HG02943 (cell line): Measurements from ENCODE around the gene CKAP4.

Source experiments
- ATAC-seq: cut with Tn5 transposase; IDR thresholded peaks from one replicate; pipeline ENCODE4 v1.9.1; 2021; ENCODE audit warnings: mild to moderate bottlenecking, low read depth, moderate library complexity; ENCODE audit not compliant: unreplicated experiment

Gene CKAP4

GRCh38 chr12:106243620-106244019, 4.2 kb downstream of the CKAP4 start:
- ATAC-seq, result no peak

GRCh38 chr12:106240821-106241220, 7.0 kb downstream of the CKAP4 start:
- no peak for ATAC-seq

- ATAC-seq, result no peak
Measured at GRCh38 chr12:106239951-106240335, 7.9 kb downstream of the CKAP4 start.

GRCh38 chr12:106239241-106239950, 8.4 kb downstream of the CKAP4 start:
- no peak for ATAC-seq

GRCh38 chr12:106238146-106238545, 9.7 kb downstream of the CKAP4 start:
- ATAC-seq, result no peak

GRCh38 chr12:106235770-106236169, 12.1 kb downstream of the CKAP4 start:
- ATAC-seq, result no peak

GRCh38 chr12:106234449-106234848, 13.4 kb downstream of the CKAP4 start:
- ATAC-seq, result no peak

GRCh38 chr12:106233011-106233410, 14.8 kb downstream of the CKAP4 start:
- no peak for ATAC-seq

- no peak for ATAC-seq
Measured at GRCh38 chr12:106229036-106229591, 18.7 kb downstream of the CKAP4 start.

- ATAC-seq, result no peak
Measured at GRCh38 chr12:106228320-106228710, 19.5 kb downstream of the CKAP4 start.

- no peak for ATAC-seq
Measured at GRCh38 chr12:106227641-106228319, 20.0 kb downstream of the CKAP4 start.

- no peak for ATAC-seq
Measured at GRCh38 chr12:106226884-106227640, 20.8 kb downstream of the CKAP4 start.

GRCh38 chr12:106224355-106224706, 23.5 kb downstream of the CKAP4 start:
- ATAC-seq, result no peak

GRCh38 chr12:106223485-106224354, 24.1 kb downstream of the CKAP4 start:
- ATAC-seq, result no peak

- no peak for ATAC-seq
Measured at GRCh38 chr12:106220536-106220935, 27.3 kb downstream of the CKAP4 start.

GRCh38 chr12:106219043-106219442, 28.8 kb downstream of the CKAP4 start:
- ATAC-seq, result no peak

- ATAC-seq, result no peak
Measured at GRCh38 chr12:106217706-106218105, 30.1 kb downstream of the CKAP4 start.

GRCh38 chr12:106214571-106214970, 33.2 kb downstream of the CKAP4 start:
- no peak for ATAC-seq

GRCh38 chr12:106213662-106214061, 34.2 kb downstream of the CKAP4 start:
- no peak for ATAC-seq

GRCh38 chr12:106211973-106212372, 35.8 kb downstream of the CKAP4 start:
- ATAC-seq, result no peak
